Ovary (tissue), 3 donors: ENCODE data around the gene EDN1.
"Not testable (repeated sequence)": the region's sequence is repeated elsewhere in the genome, so short reads cannot be mapped to it uniquely, and the experiment has no call there.

Experiments
- CTCF ChIP-seq, 3 donors: fragments of 450-650 bp in 2 of 3; fragments of 200-600 bp in 1 of 3; IDR thresholded peaks; one replicate each; pipeline versions ENCODE4 v1.5.1 to v1.8.0; 2016 to 2022; ENCODE audit warnings: antibody characterized with exemption in 3 of 3, mild to moderate bottlenecking in 1 of 3
- EP300 ChIP-seq: sonication (generic); formaldehyde crosslinking; IDR thresholded peaks from one replicate; pipeline ENCODE4 v1.6.1; 2017; ENCODE audit warnings: antibody characterized with exemption
- POLR2A ChIP-seq: fragments of 450-650 bp; IDR thresholded peaks from one replicate; pipeline ENCODE4 v1.6.1; 2017; ENCODE audit warnings: antibody characterized with exemption, mild to moderate bottlenecking, moderate library complexity
- donor health status: DM: no; HTN: no; CAD: no.

GRCh38 chr6:12332750-12333079, 42.6 kb downstream of the EDN1 start:
- not testable (repeated sequence) for TF ChIP-seq CTCF (IDR thresholded peaks at IDR 0.05); EP300; POLR2A
